ENCODE data around the gene CREB3L2. TPM values are rescaled to one million over a fixed set of nuclear protein-coding genes. Genes with fewer than 3 reads are reported as not detected.

Gene CREB3L2
- total and polyA plus RNA-seq, 9 donors, result 21.2 to 110 (median 80.8) TPM

DNA sequence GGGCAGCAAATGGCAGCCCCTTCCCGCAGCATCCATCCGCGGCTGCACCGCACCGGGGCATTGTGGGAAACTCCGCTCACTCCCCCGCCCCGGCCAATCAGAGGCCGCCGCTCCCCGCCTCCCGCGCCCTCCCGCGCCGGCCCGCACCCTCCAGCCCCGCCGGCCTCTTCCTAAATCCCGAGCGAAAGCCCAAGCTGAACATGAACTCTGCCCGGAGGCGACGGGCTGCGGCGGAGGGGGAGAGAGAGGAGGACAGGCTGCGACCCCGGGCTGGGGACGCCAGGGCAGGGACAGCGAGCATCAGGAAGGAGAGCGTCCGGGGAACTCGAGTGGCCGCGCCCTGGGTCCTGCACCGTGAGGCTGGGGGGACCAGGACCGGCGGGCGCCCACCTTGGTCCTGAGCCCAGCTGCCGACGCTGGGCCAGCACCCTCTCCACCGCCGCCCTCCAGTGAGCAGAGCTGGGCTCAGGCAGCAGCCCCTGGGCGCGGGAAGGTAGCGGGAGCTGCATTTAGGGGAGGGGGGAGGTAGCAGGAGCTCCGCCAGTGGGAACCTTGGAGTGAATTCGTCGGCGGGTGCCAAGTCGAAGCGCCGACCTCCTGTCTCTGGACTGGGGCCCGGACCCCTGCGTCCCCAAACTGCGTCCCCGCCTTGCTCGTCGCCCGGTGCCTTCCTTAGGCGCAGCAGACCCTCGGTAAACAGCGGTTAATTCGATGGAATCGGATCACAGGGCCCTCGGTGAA lies 154.9 kb downstream of the CREB3L2 start, which contains the start of gene DGKI:
DGKI (minus strand) TSS at position 148 of the 741 bp plus-strand sequence.
- peak within 1 kb of the TSS; percentile 30 for H3K4me3 ChIP-seq
- TF ChIP-seq, protein P1, sequence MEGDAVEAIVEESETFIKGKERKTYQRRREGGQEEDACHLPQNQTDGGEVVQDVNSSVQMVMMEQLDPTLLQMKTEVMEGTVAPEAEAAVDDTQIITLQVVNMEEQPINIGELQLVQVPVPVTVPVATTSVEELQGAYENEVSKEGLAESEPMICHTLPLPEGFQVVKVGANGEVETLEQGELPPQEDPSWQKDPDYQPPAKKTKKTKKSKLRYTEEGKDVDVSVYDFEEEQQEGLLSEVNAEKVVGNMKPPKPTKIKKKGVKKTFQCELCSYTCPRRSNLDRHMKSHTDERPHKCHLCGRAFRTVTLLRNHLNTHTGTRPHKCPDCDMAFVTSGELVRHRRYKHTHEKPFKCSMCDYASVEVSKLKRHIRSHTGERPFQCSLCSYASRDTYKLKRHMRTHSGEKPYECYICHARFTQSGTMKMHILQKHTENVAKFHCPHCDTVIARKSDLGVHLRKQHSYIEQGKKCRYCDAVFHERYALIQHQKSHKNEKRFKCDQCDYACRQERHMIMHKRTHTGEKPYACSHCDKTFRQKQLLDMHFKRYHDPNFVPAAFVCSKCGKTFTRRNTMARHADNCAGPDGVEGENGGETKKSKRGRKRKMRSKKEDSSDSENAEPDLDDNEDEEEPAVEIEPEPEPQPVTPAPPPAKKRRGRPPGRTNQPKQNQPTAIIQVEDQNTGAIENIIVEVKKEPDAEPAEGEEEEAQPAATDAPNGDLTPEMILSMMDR (IDR thresholded peaks at IDR 0.05), result no peak
- no peak for TF ChIP-seq POLR2A (IDR thresholded peaks at IDR 0.05)
- TF ChIP-seq EP300 (IDR thresholded peaks at IDR 0.05), result no peak
- 0 to 2% (median 1%) methylated on average over 52 to 66 of the region's 66 CpGs for WGBS, 3 donors
- intact Hi-C loops (cut with DNase I), result no loop called here
- H3K4me1 ChIP-seq (ENCODE audit: insufficient read depth), result peaks cover 6% of the 10 kb centered on the region
- no peak within 1 kb of the TSS for H3K27ac ChIP-seq
- no peaks in the 10 kb centered on the region for H3K36me3 ChIP-seq
- DNase-seq, result peak in 4 of 5 donors; percentile 5 to 43 (median 29)
- no peaks in the 10 kb centered on the region for H3K27me3 ChIP-seq
- H3K9me3 ChIP-seq, result no peaks in the 10 kb centered on the region

DNA sequence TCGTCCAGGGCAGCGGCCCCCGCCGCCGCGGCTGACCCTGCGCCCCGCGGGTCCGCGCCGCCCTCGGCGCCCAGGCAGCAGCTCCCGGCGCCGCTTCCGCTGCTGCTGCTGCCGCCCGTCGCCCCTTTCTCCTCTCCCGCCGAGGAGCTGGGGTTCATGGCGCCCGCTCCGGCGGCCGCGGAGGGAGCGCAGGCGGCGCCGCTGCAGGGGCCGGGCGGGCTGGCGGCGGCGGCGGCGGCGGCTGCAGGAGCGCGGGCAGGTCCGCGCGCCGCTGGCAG lies 155.4 kb downstream of the CREB3L2 start:
- H3K36me3 ChIP-seq, result no peaks in the 10 kb centered on the region
- WGBS, 3 donors, result 0 to 1% (median 1%) methylated on average over 22 to 47 of the region's 47 CpGs
- intact Hi-C loops (cut with DNase I), result no loop called here

DNA sequence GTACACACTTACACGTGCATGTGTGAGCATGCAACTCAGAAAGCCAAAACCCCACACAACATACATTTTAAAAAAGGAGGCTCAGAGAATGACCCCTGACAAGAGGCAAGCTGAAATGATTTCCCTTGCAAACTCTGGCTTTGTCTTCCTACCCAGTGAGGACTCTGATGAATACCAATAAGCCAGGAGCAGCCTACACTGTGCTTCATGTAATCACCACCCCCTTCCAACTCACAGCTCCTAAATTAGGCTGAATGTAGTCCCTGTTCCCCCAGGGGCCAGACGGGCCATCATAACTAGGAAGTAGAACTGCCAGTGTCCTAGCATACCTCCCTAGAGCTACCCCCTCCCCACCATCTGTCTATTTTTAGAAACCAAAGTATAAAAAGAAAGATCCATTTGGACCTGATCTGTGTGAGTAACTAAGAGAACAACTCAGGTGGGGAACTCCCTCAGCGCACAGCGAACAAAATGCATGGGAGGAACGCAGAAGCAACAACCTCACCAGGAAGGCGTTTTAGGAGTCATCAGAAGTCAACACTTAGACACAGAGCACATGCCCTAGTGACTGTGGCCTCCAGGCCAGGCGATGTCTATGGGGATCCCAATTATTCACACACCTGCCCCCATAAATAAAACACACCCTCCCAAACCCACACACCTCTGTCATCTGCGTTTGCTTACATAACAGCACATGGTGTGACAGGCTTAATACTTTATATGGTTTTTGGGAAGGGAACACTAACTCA lies 157.0 kb downstream of the CREB3L2 start:
- Histone ChIP-seq H3K36me3 (no peaks in the 10 kb centered on the region), H3K27me3 (no peaks in the 10 kb centered on the region), H3K27ac (no peak overlapping the region), H3K9me3 (no peaks in the 10 kb centered on the region), H3K4me3 (no peak overlapping the region), H3K4me1 (ENCODE audit: insufficient read depth) (peaks cover 6% of the 10 kb centered on the region)
- 84 to 86% (median 86%) methylated on average over 8 of the region's 8 CpGs for WGBS, 3 donors
- no peak for TF ChIP-seq POLR2A (IDR thresholded peaks at IDR 0.05)
- no peak for TF ChIP-seq EP300 (IDR thresholded peaks at IDR 0.05)
- TF ChIP-seq, protein P1 (IDR thresholded peaks at IDR 0.05), result no peak
- DNase-seq, result no peak
- intact Hi-C loops (cut with DNase I), result no loop called here

More for the DNA sequence above, 155.4 kb downstream of the CREB3L2 start:
- H3K9me3 ChIP-seq, result no peaks in the 10 kb centered on the region
- H3K27ac ChIP-seq, result no peak overlapping the region
- no peaks in the 10 kb centered on the region for H3K27me3 ChIP-seq
- TF ChIP-seq POLR2A (IDR thresholded peaks at IDR 0.05), result no peak
- TF ChIP-seq, protein P1 (IDR thresholded peaks at IDR 0.05), result no peak
- DNase-seq, result no peak
- H3K4me3 ChIP-seq, result peak overlapping the region; percentile 14
- peaks cover 6% of the 10 kb centered on the region for H3K4me1 ChIP-seq (ENCODE audit: insufficient read depth)

DNA sequence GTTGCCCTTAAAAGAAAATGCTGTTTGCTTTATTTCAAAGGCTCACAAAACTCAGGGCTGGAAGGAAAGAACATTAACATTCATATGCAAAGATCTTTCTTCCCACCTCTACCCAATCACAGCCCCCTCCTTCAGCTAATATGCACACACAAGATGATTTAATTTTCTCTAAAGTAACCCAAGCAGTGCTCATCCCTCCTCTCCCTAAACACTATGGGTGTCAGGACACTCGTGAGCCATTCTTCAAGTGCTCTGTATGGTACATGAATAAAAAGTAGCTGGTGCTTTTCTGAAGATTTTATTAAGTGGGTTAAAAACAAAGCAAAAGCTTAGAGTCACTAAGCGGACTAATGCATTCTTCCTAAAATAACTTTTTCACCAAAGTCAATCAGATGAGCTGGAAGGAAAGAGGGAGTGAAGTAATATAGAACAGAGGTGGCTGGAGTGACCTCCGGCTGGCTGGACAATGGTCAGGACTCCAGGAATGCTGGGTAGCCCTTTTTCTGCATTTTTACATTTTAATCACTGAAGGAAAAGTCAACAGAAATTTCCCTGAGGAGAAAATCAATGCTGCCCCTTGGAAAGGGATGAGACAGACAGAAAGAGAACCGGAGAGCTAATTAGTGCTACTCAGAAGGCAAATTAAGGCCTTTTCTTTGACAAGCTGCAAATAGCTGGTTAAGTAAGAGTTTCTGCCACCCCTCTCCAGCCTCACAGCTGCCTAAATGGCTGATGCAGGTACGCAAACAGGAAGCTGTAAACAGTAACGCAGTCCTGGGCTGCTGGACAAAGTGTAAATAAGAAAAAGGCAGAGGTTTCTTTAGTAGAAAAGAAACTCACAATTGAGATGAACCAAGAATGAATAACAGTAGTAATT lies 161.7 kb downstream of the CREB3L2 start:
- H3K27me3 ChIP-seq, result no peaks in the 10 kb centered on the region
- H3K4me3 ChIP-seq, result no peak overlapping the region
- WGBS, 3 donors, result 80 to 87% (median 85%) methylated on average over 6 of the region's 6 CpGs
- intact Hi-C loops (cut with DNase I), result no loop called here
- H3K27ac ChIP-seq, result no peak overlapping the region
- no peak for DNase-seq
- no peaks in the 10 kb centered on the region for H3K4me1 ChIP-seq (ENCODE audit: insufficient read depth)
- TF ChIP-seq POLR2A (IDR thresholded peaks at IDR 0.05) (no peak), EP300 (IDR thresholded peaks at IDR 0.05) (no peak)
- TF ChIP-seq, protein P1 (IDR thresholded peaks at IDR 0.05), result no peak
- H3K9me3 ChIP-seq, result no peaks in the 10 kb centered on the region
- no peaks in the 10 kb centered on the region for H3K36me3 ChIP-seq

All from ovary (tissue), 9 donors.